GM18951 (cell line): ENCODE results near the gene TTC39A.

Experiments
- POLR2A ChIP-seq: IDR thresholded peaks from 4 replicates; pipeline ENCODE4 v1.6.1; 2011; ENCODE audit warnings: mild to moderate bottlenecking; ENCODE audit not compliant: insufficient read length, insufficient read depth; ENCODE audit errors: extremely low read depth
- in situ Hi-C: fragments of 300-500 bp; cut with MboI; formaldehyde crosslinking; loops from one replicate; pipeline ENCODE4 v1.12.0; 2022; ENCODE audit warnings: low sequenced_read_pairs, mixed read lengths, inconsistent platforms; ENCODE audit not compliant: unreplicated experiment

TTC39A gene

GRCh38 chr1:51293898-51294515, 36.4 kb downstream of the TTC39A start:
- no peak for TF ChIP-seq POLR2A
- in situ Hi-C loops: no loop called here

GRCh38 chr1:51290489-51290847, 39.9 kb downstream of the TTC39A start:
- TF ChIP-seq POLR2A: no peak
- in situ Hi-C loops: no loop called here

- in situ Hi-C loops: no loop called here
- TF ChIP-seq POLR2A: no peak
Measured at GRCh38 chr1:51289676-51290488, 40.5 kb downstream of the TTC39A start.

GRCh38 chr1:51288578-51288977, 41.8 kb downstream of the TTC39A start:
- no peak for TF ChIP-seq POLR2A
- in situ Hi-C loops: no loop called here

- TF ChIP-seq POLR2A: no peak
- in situ Hi-C loops: no loop called here
Measured at GRCh38 chr1:51287966-51288365, 42.4 kb downstream of the TTC39A start.

- TF ChIP-seq POLR2A: no peak
- in situ Hi-C loops: no loop called here
Measured at GRCh38 chr1:51285055-51285454, 45.3 kb downstream of the TTC39A start.

- in situ Hi-C loops: no loop called here
- no peak for TF ChIP-seq POLR2A
Measured at GRCh38 chr1:51284487-51284954, 45.8 kb downstream of the TTC39A start.

GRCh38 chr1:51283979-51284378, 46.4 kb downstream of the TTC39A start:
- in situ Hi-C loops: no loop called here
- TF ChIP-seq POLR2A: no peak

GRCh38 chr1:51282605-51283004, 47.8 kb downstream of the TTC39A start:
- in situ Hi-C loops: no loop called here

GRCh38 chr1:51281807-51282206, 48.6 kb downstream of the TTC39A start:
- in situ Hi-C loops: no loop called here
- TF ChIP-seq POLR2A: no peak

More at GRCh38 chr1:51282605-51283004, 47.8 kb downstream of the TTC39A start:
- no peak for TF ChIP-seq POLR2A

GRCh38 chr1:51280321-51280978, 49.9 kb downstream of the TTC39A start:
- no peak for TF ChIP-seq POLR2A
- in situ Hi-C loops: no loop called here

GRCh38 chr1:51276286-51276685, 54.1 kb downstream of the TTC39A start:
- in situ Hi-C loops: no loop called here

GRCh38 chr1:51274676-51275075, 55.7 kb downstream of the TTC39A start:
- no peak for TF ChIP-seq POLR2A
- in situ Hi-C loops: no loop called here

More at GRCh38 chr1:51276286-51276685, 54.1 kb downstream of the TTC39A start:
- TF ChIP-seq POLR2A: no peak

GRCh38 chr1:51272916-51273315, 57.4 kb downstream of the TTC39A start:
- in situ Hi-C loops: no loop called here
- TF ChIP-seq POLR2A: no peak

GRCh38 chr1:51270751-51271150, 59.6 kb downstream of the TTC39A start:
- no peak for TF ChIP-seq POLR2A
- in situ Hi-C loops: no loop called here
